Hepatocyte (in vitro differentiated cells): ENCODE results near the gene IPPK. TPM values are rescaled to one million over a fixed set of nuclear protein-coding genes. Genes with fewer than 3 reads are reported as not detected.

ENCODE experiments used
- DNase-seq: peaks from one replicate; pipeline ENCODE4 v3.0.0-alpha.2; 2016; ENCODE audit warnings: low spot score
- H2AFZ ChIP-seq: fragments of 200-600 bp; sonication (generic); 2 replicates; pipeline ENCODE4 v1.6.0; 2016; ENCODE audit warnings: antibody characterized with exemption, mild to moderate bottlenecking
- H3K27ac ChIP-seq: fragments of 200-600 bp; sonication (generic); 2 replicates; pipeline ENCODE4 v1.5.1; 2016; ENCODE audit warnings: mild to moderate bottlenecking
- H3K27me3 ChIP-seq: fragments of 200-600 bp; sonication (generic); 2 replicates; pipeline ENCODE4 v1.6.1; 2016
- H3K36me3 ChIP-seq: fragments of 200-600 bp; sonication (generic); replicated peaks from 2 replicates; pipeline ENCODE4 v1.5.1; 2016; ENCODE audit warnings: low read depth; ENCODE audit not compliant: insufficient read depth
- H3K4me1 ChIP-seq: fragments of 200-600 bp; sonication (generic); 2 replicates; pipeline ENCODE4 v1.5.1; 2016; ENCODE audit warnings: mild to moderate bottlenecking, moderate library complexity; ENCODE audit not compliant: insufficient read depth
- H3K4me2 ChIP-seq: fragments of 200-600 bp; sonication (generic); 2 replicates; pipeline ENCODE4 v1.6.0; 2016
- H3K4me3 ChIP-seq: fragments of 200-600 bp; sonication (generic); 2 replicates; pipeline ENCODE4 v1.5.1; 2016; ENCODE audit warnings: mild to moderate bottlenecking
- H3K79me2 ChIP-seq: fragments of 200-600 bp; sonication (generic); 2 replicates; pipeline ENCODE4 v1.6.0; 2017; ENCODE audit warnings: mild to moderate bottlenecking
- H3K9me2 ChIP-seq: fragments of 200-600 bp; sonication (generic); replicated peaks from 2 replicates; pipeline ENCODE4 v1.6.0; 2017; ENCODE audit warnings: mild to moderate bottlenecking; ENCODE audit not compliant: insufficient read depth
- H3K9me3 ChIP-seq: fragments of 200-600 bp; sonication (generic); 2 replicates; pipeline ENCODE4 v1.5.1; 2016; ENCODE audit warnings: low read depth, mild to moderate bottlenecking
- H4K20me1 ChIP-seq: fragments of 200-600 bp; sonication (generic); 2 replicates; pipeline ENCODE4 v1.6.0; 2016; ENCODE audit warnings: mild to moderate bottlenecking; ENCODE audit not compliant: insufficient read depth, poor library complexity, severe bottlenecking
- CTCF ChIP-seq: fragments of 200-600 bp; sonication (generic); IDR thresholded peaks from 2 replicates; pipeline ENCODE4 v1.5.1; 2016; ENCODE audit warnings: antibody characterized with exemption, mild to moderate bottlenecking; ENCODE audit not compliant: poor library complexity
- EZH2 ChIP-seq: fragments of 200-600 bp; sonication (generic); IDR thresholded peaks from 2 replicates; pipeline ENCODE4 v1.6.1; 2016; ENCODE audit warnings: antibody characterized with exemption, mild to moderate bottlenecking, borderline replicate concordance
- EZH2phosphoT487 ChIP-seq: fragments of 200-600 bp; sonication (generic); IDR thresholded peaks from one replicate; pipeline ENCODE4 v1.6.1; 2018; ENCODE audit warnings: antibody characterized with exemption, mild to moderate bottlenecking, low read depth, moderate library complexity; ENCODE audit not compliant: unreplicated experiment, severe bottlenecking
- WGBS: methylation state at CpG from one replicate; pipeline ENCODE4 v1.1.6; 2016; ENCODE audit warnings: low lambda C conversion rate; ENCODE audit errors: missing lambda C conversion rate; 5-methylcytosine and 5-hydroxymethylcytosine counted together
- polyA plus RNA-seq: library from polyadenylated mRNA; unstranded; fragments of >200 nt; fragmentation: Nextera tagmentation; extraction: Ambion mirVana; gene quantifications from 2 replicates; pipeline ENCODE4 v1.2.1, GENCODE V29; 2016
- total RNA-seq: library from RNA; depleted of rRNA; stranded (reverse); fragments of >200 nt; gene quantifications from 2 replicates; pipeline ENCODE4 v1.2.3, GENCODE V29; 2014

IPPK gene
- total and polyA plus RNA-seq, 2 experiments from 2014 or later: 8.5 to 15.6 TPM

- Histone ChIP-seq H4K20me1 (no peaks in the 10 kb centered on the region), H2AFZ (no peak overlapping the region), H3K9me3 (no peaks in the 10 kb centered on the region), H3K27ac (no peak overlapping the region), H3K36me3 (no peaks in the 10 kb centered on the region), H3K27me3 (no peaks in the 10 kb centered on the region), H3K4me2 (no peak overlapping the region), H3K4me1 (peaks cover 7% of the 10 kb centered on the region), H3K4me3 (no peak overlapping the region), H3K79me2 (no peaks in the 10 kb centered on the region), H3K9me2 (no peaks in the 10 kb centered on the region)
- DNase-seq: no peak
- 96% methylated on average over 9 of the region's 9 CpGs for WGBS
- no peak for TF ChIP-seq CTCF
- TF ChIP-seq EZH2: no peak
- no peak for TF ChIP-seq EZH2phosphoT487
Measured at GRCh38 chr9:92614123-92614510, 55.8 kb downstream of the IPPK start.

- 97% methylated on average over 22 of the region's 23 CpGs for WGBS
- Histone ChIP-seq H3K9me2 (no peaks in the 10 kb centered on the region), H4K20me1 (no peaks in the 10 kb centered on the region), H2AFZ (no peak overlapping the region), H3K36me3 (no peaks in the 10 kb centered on the region), H3K4me3 (no peak overlapping the region), H3K27me3 (no peaks in the 10 kb centered on the region), H3K4me1 (peaks cover 7% of the 10 kb centered on the region), H3K79me2 (no peaks in the 10 kb centered on the region), H3K4me2 (no peak overlapping the region), H3K27ac (no peak overlapping the region), H3K9me3 (no peaks in the 10 kb centered on the region)
- TF ChIP-seq EZH2phosphoT487 (no peak), CTCF (no peak), EZH2 (no peak)
- no peak for DNase-seq
Measured at GRCh38 chr9:92613268-92614122, 56.4 kb downstream of the IPPK start.

- no peak for DNase-seq
- H3K4me1 ChIP-seq: peaks cover 6% of the 10 kb centered on the region
- no peaks in the 10 kb centered on the region for H3K36me3 ChIP-seq
- no peak overlapping the region for H2AFZ ChIP-seq
- no peaks in the 10 kb centered on the region for H3K27me3 ChIP-seq
- H3K4me2 ChIP-seq: no peak overlapping the region
- no peaks in the 10 kb centered on the region for H3K9me2 ChIP-seq
- WGBS: 91% methylated on average over 11 of the region's 11 CpGs
- no peaks in the 10 kb centered on the region for H3K79me2 ChIP-seq
- H3K4me3 ChIP-seq: no peak overlapping the region
- H3K27ac ChIP-seq: no peak overlapping the region
- TF ChIP-seq CTCF (no peak), EZH2phosphoT487 (no peak), EZH2 (no peak)
- H4K20me1 ChIP-seq: no peaks in the 10 kb centered on the region
- H3K9me3 ChIP-seq: no peaks in the 10 kb centered on the region
Measured at GRCh38 chr9:92612816-92613215, 57.1 kb downstream of the IPPK start.
